K562 (cell line): ENCODE data around the gene ASB13.

Experiments
- ATF6 ChIP-seq: sonication (generic); formaldehyde crosslinking; IDR thresholded peaks from 2 replicates; pipeline ENCODE4 v1.4.0; 2020; ENCODE audit warnings: mild to moderate bottlenecking, missing genetic modification reagents
- CHD4 ChIP-seq: fragments of 200-600 bp; sonication (generic); IDR thresholded peaks from 3 replicates; pipeline ENCODE4 v1.6.1; 2012; ENCODE audit warnings: low read depth, mild to moderate bottlenecking, mixed read lengths, low read length, inconsistent platforms; ENCODE audit not compliant: insufficient read depth, insufficient replicate concordance, poor library complexity, severe bottlenecking
- CTCF ChIP-seq, 3 experiments: IDR thresholded peaks in 2 of 3; conservative IDR thresholded peaks in 1 of 3; 2 replicates each; pipeline ENCODE4 v1.5.1; 2011 to 2012; ENCODE audit warnings: low read length in 3 of 3, mild to moderate bottlenecking in 3 of 3, control low read depth in 2 of 3, improper control_type of control experiment in 1 of 3, inconsistent platforms in 1 of 3, low read depth in 1 of 3, mixed read lengths in 1 of 3, moderate library complexity in 1 of 3; ENCODE audit not compliant: insufficient read depth in 2 of 3
- FIP1L1 ChIP-seq: fragments of 200-400 bp; formaldehyde crosslinking; IDR thresholded peaks from 2 replicates; pipeline ENCODE4 v1.6.1; 2018; ENCODE audit warnings: mild to moderate bottlenecking, low read depth, low read length; ENCODE audit not compliant: poor library complexity, severe bottlenecking
- HDAC2 ChIP-seq: fragments of 450-650 bp; IDR thresholded peaks from 2 replicates; pipeline ENCODE4 v1.6.1; 2016; ENCODE audit warnings: mild to moderate bottlenecking
- NR2F6 ChIP-seq: fragments of 450-650 bp; formaldehyde crosslinking; IDR thresholded peaks from 2 replicates; pipeline ENCODE4 v1.4.0; 2020; ENCODE audit warnings: mild to moderate bottlenecking
- PML ChIP-seq: IDR thresholded peaks from 2 replicates; pipeline ENCODE4 v1.6.1; 2012; ENCODE audit warnings: low read length, inconsistent platforms
- POLR2B ChIP-seq: fragments of 450-650 bp; IDR thresholded peaks from 2 replicates; pipeline ENCODE4 v1.6.1; 2018; ENCODE audit warnings: low read depth; ENCODE audit not compliant: partially characterized antibody
- POU5F1 ChIP-seq: fragments of 150-350 bp; IDR thresholded peaks from 2 replicates; pipeline ENCODE4 v1.6.1; 2014; ENCODE audit warnings: borderline replicate concordance, low read length, low read depth, mild to moderate bottlenecking; ENCODE audit not compliant: partially characterized antibody
- ZFP36 ChIP-seq: fragments of 150-350 bp; IDR thresholded peaks from 2 replicates; pipeline ENCODE4 v1.6.1; 2018; ENCODE audit warnings: low read length, low read depth; ENCODE audit not compliant: partially characterized antibody
- ZNF24 ChIP-seq: fragments of 450-650 bp; IDR thresholded peaks from 2 replicates; pipeline ENCODE4 v1.6.1; 2016
- ZNF274 ChIP-seq: IDR thresholded peaks from 2 replicates; pipeline ENCODE4 v1.6.1; 2011; ENCODE audit warnings: low read depth, mild to moderate bottlenecking, low read length, moderate library complexity, borderline replicate concordance
- ZNF76 ChIP-seq: fragments of 250-450 bp; sonication (Bioruptor Pico); IDR thresholded peaks from 2 replicates; pipeline ENCODE4 v1.4.0; 2020; ENCODE audit warnings: mild to moderate bottlenecking, moderate library complexity, borderline replicate concordance

- TF ChIP-seq POU5F1 (no peak), FIP1L1 (no peak), ZFP36 (no peak), POLR2B (no peak), ZNF24 (no peak), ZNF76 (CRISPR knock-in tag) (no peak), NR2F6 (CRISPR knock-in tag) (no peak), PML (no peak), HDAC2 (no peak), CTCF (IDR thresholded peaks at IDR 0.05 in 2 of 3, conservative IDR thresholded peaks at IDR 0.05 in 1 of 3; ENCODE audit: insufficient read depth in 2 of 3, low read depth in 1 of 3, low read length in 3 of 3) (no peak), ZNF274 (no peak), CHD4 (no peak), ATF6 (CRISPR knock-in tag) (no peak)
These were observed 36.3 kb downstream of the ASB13 start for GRCh38 chr10:5630112-5630436.
